GM18858 (cell line): Measurements from ENCODE around the gene ZCCHC10.
"Not testable (repeated sequence)": the region's sequence is repeated elsewhere in the genome, so short reads cannot be mapped to it uniquely, and the experiment has no call there.

Experiments used
- ATAC-seq: cut with Tn5 transposase; IDR thresholded peaks from one replicate; pipeline ENCODE4 v1.9.1; 2021; ENCODE audit not compliant: unreplicated experiment

Gene ZCCHC10

GRCh38 chr5:133041910-133042309 lies 15.6 kb upstream of the ZCCHC10 start:
- no peak for ATAC-seq

- ATAC-seq, result no peak
These were observed 14.9 kb upstream of the ZCCHC10 start for GRCh38 chr5:133041157-133041784.

GRCh38 chr5:133036677-133037076 lies 10.3 kb upstream of the ZCCHC10 start:
- ATAC-seq, result not testable (repeated sequence)

GRCh38 chr5:133035224-133035623 lies 8.9 kb upstream of the ZCCHC10 start:
- ATAC-seq, result no peak

DNA sequence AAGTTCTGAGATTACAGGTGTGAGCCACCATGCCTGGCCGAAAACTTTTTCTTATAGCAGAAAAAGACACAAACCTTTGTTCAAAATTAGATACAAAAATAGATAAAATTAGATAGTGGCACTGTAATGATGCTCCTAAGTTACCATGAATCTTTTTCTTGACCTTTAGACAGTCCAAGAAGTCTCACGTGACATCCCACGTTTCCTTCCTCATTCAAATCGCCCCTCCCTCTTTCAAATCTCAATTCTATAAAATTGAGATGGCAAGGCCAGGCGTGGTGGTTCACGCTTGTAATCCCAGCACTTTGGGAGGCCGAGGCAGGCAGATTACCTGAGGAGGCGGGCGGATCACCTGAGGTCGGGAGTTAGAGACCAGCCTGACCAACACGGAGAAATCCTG lies 7.7 kb upstream of the ZCCHC10 start:
- ATAC-seq, result no peak

DNA sequence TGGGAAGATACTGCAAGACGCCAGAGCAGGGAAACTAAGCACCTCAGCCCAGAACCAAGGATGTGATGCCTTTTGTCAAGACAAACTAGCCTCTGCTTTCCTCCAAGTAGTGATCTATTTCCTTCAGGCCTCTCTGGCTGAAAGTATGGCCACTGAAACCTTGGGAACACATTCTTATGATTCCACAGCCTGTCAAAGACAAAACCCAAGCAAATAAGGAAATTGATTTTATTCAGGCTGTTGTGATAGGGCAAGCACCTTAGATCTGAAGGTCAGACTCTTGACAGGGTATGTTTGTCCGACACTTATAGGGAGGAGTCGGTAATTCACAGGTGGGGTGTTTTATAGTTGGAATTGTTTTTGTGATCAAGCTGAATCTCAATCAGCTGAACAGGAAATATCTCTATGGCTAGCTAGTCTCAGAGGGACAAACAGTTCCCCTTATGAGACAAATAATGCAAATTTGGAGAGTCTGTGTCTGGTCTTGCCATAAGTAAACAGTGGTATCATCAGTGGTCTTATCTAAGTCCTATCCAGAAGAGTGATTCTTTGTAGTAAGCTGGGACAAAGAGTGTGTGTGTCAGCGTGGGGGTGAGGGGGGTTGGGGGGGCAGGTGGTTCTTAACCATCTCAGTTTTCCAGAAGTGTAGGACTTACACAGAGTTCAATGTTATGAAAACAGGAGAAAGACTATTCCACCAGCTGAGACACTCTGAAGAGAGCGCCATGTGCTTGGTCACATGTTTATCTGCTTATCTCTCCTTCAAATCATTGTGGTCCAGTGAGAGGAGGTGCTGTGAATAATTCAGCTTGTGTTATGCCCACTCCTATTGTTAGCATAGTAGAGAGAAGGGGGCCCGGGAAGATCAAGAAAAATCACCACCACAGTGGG lies 6.7 kb upstream of the ZCCHC10 start:
- peak; percentile 66 for ATAC-seq

DNA sequence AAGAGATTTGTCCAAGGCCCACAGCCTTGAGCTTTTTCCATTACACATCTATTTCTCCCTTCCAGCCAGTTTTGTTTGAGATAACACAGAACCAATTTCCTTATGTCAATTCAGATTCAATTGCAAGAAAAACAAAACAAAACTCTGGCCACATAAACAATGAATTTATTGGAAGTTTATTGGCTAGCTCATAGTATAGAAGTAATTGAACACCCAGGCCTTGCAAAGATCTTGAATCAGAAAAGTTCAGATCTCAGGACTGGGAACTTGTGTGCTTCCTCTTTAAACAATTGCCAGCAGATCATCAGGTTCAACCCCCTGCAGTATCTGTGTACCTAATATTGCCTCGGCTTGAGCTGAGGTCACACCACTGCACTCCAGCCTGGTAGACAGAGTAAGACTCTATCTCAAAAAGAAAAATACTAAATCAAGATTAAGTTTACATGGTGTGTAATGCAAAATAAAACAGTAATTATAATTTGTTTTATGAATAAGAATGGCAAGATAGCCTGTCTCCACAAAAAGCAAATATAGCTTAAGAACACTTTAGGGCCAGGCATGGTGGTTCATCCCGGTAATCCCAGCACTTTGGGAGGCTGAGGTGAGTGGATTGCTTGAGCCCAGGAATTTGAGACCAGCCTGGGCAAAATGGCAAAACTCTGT lies 4.1 kb upstream of the ZCCHC10 start:
- no peak for ATAC-seq

GRCh38 chr5:133029416-133029815 lies 3.1 kb upstream of the ZCCHC10 start:
- no peak for ATAC-seq

- no peak for ATAC-seq
These were observed 360 bp upstream of the ZCCHC10 start for GRCh38 chr5:133026664-133027153.

GRCh38 chr5:133019471-133019870 lies 6.9 kb downstream of the ZCCHC10 start:
- ATAC-seq, result not testable (repeated sequence)

GRCh38 chr5:133017964-133018363 lies 8.4 kb downstream of the ZCCHC10 start:
- no peak for ATAC-seq

DNA sequence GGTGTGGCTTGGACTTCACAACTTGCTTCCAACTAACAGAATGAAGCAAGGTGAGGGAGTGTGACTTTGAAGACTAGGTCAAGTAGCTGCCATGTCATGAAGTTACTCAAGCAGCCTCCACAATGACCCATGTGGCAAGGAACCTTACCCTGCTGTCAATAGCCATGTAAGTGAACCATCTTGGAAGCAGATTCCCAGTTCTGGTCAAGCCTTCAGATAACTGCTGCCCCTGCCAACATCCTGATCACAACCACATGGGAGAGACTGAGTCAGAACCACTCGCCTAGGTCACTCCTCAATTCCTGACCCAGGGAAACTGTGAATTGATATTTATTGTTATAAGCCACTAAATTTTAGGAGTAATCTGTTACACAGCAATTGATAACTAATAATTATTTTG lies 10.9 kb downstream of the ZCCHC10 start:
- ATAC-seq, result no peak

DNA sequence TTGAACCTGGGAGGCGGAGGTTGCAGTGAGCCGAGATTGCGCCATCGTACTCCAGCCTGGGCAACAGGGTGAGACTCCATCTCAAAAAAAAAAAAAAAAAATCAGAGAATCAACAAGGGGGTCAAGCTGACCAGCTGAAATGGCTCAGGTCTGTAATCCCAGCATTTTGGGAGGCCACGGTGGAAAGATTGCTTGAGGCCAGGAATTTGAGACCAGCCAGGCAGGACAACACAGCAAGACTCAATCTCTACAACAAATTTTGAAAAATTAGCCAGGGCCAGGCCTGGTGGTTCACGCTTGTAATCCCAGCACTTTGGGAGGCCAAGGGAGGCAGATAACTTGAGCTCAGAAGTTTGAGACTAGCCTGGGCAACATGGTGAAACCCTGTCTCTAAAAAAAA lies 17.9 kb downstream of the ZCCHC10 start:
- ATAC-seq, result not testable (repeated sequence)

DNA sequence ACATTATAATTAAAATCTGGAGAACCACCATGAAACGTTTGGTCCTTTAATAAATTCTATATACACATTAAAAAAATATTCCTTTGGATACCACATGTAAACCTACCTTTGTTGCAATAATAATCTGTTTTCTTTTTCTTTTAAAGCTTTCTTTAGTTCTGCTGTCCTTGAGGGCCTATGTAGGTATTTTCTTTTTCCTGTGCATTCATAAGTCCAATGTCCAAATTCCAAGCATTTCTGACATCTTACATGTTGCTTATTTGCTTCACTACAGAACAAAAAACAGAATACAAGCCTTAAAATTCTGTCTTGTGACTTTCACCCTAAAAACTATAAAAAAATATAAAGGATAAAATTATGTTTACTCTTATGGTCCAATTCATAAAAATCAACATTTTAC lies 19.7 kb downstream of the ZCCHC10 start:
- ATAC-seq, result no peak

DNA sequence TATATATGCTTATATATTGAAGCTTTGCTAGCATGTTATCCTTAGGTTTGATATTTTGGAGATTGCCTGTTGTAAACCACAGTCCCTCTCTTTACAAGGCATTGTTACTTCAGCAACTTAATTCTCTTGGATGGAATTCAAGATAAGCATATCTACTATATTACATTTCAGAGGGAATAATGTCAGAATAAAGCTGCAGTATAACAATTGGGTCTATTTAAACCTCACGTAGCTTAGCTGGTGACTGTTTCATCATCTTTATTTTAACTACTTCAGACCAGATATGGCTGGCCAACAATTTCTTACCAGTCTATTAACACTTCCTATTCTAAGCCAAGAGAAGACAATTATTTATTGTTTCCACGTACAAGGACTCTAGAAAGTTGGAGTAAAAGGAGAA lies 27.1 kb downstream of the ZCCHC10 start:
- ATAC-seq, result no peak

GRCh38 chr5:132998556-132998955 lies 27.8 kb downstream of the ZCCHC10 start:
- no peak for ATAC-seq

DNA sequence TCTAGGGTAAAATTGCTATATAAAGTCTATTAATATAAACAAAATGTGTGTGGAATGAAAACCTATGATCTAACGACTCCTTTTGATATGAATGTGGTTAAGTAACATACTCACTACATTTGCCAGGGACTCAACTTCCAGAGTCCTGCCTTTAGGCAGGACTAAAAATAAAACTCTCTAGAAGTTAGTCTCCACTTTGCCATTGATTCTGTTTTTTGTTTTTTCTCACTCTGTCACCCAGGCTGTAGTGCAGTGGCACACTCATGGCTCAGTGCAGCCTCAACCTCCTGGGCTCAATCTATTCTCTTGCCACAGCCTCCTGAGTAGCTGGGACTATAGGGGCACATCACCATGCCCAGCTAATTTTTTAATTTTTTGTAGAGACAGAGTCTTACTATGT lies 30.0 kb downstream of the ZCCHC10 start:
- ATAC-seq, result no peak

DNA sequence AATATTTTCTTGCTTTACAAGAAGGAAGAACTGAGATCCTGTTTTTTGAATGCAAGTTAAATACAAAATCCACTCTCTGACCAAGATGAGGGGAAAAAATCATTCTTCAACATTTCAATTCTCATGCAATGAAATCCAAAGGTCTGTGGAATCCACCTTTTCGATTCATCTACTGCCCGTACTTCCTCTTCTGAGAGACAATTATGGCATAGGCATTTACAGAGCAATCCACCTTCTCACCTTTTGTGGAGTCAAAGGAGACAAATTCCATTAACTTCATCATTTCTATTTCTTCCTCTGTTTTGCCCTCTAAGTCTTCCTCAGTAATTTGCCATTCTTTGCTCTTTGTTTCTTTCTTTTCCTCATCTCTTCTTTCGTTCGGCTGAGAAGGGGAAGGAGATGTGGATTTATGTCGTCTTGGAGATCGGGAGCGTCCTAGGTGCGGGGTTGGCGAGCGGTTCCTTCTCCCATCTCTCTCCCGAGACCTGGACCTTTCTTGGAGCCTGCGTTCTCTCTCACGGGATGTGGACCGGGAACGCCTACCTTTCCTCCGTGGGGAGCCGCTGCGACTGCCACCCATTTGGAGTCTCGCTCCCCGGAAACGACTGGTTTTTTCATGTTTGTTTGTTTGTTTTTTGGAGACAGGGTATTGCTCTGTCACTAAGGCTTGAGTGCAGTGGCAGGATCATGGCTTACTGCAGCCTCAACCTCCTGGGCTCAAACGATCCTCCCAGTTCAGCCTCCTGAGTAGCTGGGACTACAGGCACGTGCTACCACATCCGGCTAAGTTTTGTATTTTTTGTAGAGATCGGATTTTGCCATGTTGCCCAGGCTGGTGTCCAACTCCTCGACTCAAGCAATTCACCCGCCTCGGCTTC lies 38.6 kb downstream of the ZCCHC10 start:
- ATAC-seq, result no peak

DNA sequence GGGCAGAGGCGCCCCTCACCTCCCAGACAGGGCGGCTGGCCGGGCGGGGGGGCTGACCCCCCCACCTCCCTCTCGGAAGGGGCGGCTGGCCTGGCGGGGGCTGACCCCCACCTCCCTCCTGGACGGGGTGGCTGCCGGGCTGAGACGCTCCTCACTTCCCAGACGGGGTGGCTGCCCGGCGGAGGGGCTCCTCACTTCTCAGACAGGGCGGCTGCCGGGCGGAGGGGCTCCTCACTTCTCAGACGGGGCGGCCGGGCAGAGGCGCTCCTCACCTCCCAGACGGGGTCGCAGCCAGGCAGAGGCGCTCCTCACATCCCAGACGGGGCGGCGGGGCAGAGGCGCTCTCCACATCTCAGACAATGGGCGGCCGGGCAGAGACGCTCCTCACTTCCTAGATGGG lies 43.4 kb downstream of the ZCCHC10 start:
- not testable (repeated sequence) for ATAC-seq

DNA sequence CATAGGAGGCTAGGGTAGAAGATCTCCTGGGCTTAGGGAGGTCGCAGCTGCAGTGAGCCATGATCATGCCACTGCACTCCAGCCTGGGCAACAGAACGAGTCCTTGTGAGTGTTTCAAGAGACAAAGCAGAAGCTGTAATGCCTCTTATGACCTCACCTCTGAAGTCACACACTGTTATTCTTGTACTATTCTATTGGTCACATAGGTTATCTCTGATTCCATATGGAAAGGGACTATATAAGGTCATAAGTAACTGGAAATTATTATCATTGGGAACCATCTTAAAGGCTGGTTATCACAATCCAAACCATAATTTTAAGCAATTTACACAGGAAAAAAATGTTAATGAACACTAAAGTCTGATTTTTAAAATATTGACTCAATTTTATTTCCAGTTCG lies 45.1 kb downstream of the ZCCHC10 start:
- ATAC-seq, result no peak

- no peak for ATAC-seq
These were observed 46.4 kb downstream of the ZCCHC10 start for GRCh38 chr5:132979976-132980375.
